ENCODE results near the gene HTD2.
A peak's percentile ranks its signal among the peaks of the same experiment; 100 is the strongest.
"Not testable (repeated sequence)": the region's sequence is repeated elsewhere in the genome, so short reads cannot be mapped to it uniquely, and the experiment has no call there.

Gene HTD2

DNA sequence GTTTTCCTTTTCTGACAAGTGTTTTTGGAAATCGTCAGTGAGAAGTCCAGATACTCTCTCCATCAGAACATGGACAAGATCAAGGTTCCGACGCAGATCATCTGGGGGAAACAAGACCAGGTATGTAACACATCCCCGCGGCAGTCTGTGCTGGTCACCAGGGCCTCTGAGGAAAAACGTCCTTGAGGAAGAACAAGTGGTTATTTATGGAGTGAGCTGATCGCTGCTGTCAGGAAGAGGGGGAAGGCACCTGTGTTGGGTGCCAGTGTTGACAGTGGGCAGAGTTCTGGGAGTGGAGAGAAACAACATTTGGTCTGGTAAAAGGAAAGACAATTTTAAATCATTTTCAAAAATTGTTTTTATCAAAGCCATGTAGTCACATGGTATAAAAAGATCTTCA lies 21.0 kb upstream of the HTD2 start:
- Mint-ChIP-seq H3K27ac (no peak overlapping the region), H3K4me1 (no peaks in the 10 kb centered on the region), H3K4me3 (no peak overlapping the region), H3K36me3 (ENCODE audit: low read depth) (peaks cover 9% of the 10 kb centered on the region), H3K27me3 (no peaks in the 10 kb centered on the region), H3K9me3 (no peaks in the 10 kb centered on the region)
- no peak for ATAC-seq
- no peak for DNase-seq

DNA sequence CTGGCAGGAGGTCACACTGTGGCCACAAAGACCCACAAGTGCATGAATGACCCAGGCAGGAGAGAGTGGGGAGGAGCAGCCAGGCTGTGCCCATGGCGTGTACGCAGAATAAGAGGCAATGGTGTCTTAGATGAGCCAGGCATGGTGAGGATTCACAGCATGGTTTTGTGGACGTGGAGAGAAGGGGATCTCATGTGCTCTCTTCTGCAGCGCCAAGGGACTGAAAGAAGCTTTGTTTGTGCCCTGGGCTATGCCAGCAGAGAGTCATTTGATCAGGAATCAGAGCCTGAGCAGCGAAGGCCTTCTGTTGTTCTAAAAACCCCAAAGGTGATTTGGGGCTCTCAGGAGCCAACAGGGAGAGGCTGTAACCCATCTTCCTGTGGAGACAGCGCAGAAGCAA lies 19.0 kb upstream of the HTD2 start:
- DNase-seq (no peak), ATAC-seq (no peak)
- H3K9me3 Mint-ChIP-seq = no peaks in the 10 kb centered on the region
- H3K27me3 Mint-ChIP-seq = no peaks in the 10 kb centered on the region
- H3K27ac Mint-ChIP-seq = no peak overlapping the region
- H3K36me3 Mint-ChIP-seq (ENCODE audit: low read depth) = peaks cover 11% of the 10 kb centered on the region
- no peaks in the 10 kb centered on the region for H3K4me1 Mint-ChIP-seq
- no peak overlapping the region for H3K4me3 Mint-ChIP-seq

DNA sequence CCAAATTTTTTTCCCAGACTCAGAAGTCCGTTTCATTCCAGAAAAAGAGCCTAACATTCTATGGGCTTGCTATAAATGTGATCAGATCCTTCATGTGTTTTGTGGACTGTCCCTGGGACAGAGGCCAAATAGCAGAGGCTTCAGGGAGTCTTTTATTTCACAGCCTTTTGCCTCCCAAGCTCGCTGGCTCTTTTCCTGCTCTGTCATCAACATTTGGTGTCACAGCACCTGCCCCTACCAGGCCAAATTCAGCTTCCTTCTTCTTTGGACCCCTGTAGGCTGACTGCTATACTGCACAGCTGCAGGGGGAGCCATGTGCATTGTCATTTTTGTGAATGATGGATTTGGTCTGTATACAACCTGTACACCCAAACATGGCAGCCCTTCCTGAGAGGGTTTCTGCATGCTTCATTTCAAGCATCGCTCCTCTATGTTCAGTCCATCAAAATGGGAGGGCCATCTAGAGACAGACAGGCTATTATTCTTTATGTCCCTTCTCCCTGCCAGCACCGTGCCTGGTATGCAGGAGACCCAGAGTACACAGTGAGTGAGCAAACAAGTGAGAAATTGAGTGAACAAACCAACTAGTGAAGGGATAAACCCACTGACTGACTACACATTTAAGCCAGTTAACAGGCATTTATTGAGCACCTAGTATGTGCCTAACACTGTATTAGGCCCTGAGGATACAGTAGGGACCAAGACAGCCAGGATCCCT lies 18.1 kb upstream of the HTD2 start:
- no peak overlapping the region for H3K4me3 Mint-ChIP-seq
- peaks cover 11% of the 10 kb centered on the region for H3K36me3 Mint-ChIP-seq (ENCODE audit: low read depth)
- no peaks in the 10 kb centered on the region for H3K9me3 Mint-ChIP-seq
- DNase-seq (no peak), ATAC-seq (no peak)
- no peak overlapping the region for H3K27ac Mint-ChIP-seq
- no peaks in the 10 kb centered on the region for H3K4me1 Mint-ChIP-seq
- H3K27me3 Mint-ChIP-seq = no peaks in the 10 kb centered on the region

DNA sequence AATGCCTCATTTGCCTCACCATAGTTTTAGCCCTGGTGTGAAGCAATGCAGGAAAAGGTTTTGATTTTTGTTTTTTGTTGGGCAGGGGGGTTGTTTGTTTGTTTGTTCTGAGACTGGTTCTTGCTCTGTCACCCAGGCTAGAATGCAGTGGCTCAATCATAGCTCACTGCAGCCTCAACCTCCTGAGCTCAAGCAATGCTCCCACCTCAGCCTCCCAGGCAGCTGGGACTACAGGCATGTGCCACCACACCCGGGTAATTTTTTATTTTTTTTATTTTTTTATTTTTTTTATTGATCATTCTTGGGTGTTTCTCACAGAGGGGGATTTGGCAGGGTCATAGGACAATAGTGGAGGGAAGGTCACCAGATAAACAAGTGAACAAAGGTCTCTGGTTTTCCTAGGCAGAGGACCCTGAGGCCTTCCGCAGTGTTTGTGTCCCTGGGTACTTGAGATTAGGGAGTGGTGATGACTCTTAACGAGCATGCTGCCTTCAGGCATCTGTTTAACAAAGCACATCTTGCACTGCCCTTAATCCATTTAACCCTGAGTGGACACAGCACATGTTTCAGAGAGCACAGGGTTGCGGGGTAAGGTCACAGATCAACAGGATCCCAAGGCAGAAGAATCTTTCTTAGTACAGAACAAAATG lies 17.2 kb upstream of the HTD2 start:
- H3K4me3 Mint-ChIP-seq, DNase-seq, H3K27ac Mint-ChIP-seq, ATAC-seq, H3K27me3 Mint-ChIP-seq, H3K9me3 Mint-ChIP-seq, H3K4me1 Mint-ChIP-seq: not testable (repeated sequence)
- peaks cover 12% of the 10 kb centered on the region for H3K36me3 Mint-ChIP-seq (ENCODE audit: low read depth)

DNA sequence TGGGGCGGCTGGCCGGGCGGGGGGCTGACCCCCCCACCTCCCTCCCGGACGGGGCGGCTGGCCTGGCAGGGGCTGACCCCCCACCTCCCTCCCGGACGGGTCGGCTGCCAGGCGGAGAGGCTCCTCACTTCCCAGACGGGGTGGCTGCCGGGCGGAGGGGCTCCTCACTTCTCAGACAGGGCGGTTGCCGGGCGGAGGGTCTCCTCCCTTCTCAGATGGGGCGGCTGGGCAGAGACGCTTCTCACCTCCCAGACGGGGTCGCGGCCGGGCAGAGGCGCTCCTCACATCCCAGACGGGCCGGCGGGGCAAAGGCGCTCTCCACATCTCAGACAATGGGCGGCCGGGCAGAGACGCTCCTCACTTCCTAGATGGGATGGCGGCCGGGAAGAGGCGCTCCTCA lies 15.9 kb upstream of the HTD2 start:
- ATAC-seq, H3K9me3 Mint-ChIP-seq, DNase-seq, H3K4me3 Mint-ChIP-seq, H3K27ac Mint-ChIP-seq, H3K27me3 Mint-ChIP-seq, H3K4me1 Mint-ChIP-seq: not testable (repeated sequence)
- H3K36me3 Mint-ChIP-seq (ENCODE audit: low read depth) = peaks cover 10% of the 10 kb centered on the region

DNA sequence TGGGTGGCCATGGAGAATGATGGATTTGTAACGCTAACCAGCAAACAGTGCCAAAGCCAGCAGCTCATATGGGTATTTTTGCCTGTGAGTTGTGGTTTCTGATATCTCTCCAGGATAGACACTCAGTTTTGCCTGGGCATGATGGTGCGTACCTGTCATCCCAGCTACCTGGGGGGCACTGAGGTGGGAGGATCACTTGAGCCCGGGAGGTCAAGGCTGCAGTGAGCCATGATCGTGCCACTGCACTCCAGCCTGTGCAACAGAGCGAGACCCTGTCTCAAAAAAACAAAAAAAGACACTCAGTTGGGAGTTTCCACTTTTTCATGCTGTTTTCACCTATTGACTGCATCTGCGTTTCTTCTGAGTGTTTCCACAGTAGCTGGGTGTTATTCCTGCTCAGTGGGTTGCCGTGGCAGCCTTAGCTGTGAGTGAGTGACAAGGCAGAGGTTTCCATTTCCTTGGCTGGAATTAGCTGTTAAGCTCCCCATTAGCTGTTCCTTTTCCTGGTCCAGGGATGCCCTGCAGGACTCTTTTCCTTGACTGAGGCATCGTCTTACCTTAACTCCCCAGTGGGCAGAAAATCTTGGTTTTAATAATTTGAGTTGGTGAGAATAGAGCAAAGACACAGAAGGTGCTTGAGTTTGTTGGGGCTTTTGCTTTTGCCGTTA lies 14.5 kb upstream of the HTD2 start:
- no peak overlapping the region for H3K4me3 Mint-ChIP-seq
- H3K27ac Mint-ChIP-seq = no peak overlapping the region
- H3K27me3 Mint-ChIP-seq = no peaks in the 10 kb centered on the region
- peaks cover 3% of the 10 kb centered on the region for H3K9me3 Mint-ChIP-seq
- peaks cover 5% of the 10 kb centered on the region for H3K36me3 Mint-ChIP-seq (ENCODE audit: low read depth)
- ATAC-seq = no peak
- no peaks in the 10 kb centered on the region for H3K4me1 Mint-ChIP-seq
- no peak for DNase-seq

DNA sequence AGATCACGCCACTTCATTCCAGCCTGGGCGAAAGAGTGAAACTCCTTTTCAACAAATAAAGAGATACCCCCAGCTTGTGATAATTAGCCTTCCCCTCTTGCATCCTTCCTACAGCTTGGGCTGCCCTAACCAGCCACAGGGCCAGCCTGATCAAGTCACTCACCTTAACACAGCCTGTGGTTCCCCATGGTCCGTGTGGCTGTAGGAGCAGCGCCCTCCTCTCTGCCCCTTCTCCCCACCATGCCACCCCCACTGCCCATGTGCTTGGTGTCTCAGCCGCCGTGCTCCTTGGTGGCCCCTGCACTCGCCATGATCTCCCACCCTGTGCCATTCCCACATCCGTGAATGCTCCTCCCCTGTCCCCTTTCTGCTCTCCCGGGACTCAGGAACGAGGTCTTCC lies 13.5 kb upstream of the HTD2 start:
- Mint-ChIP-seq H3K36me3 (ENCODE audit: low read depth) (peaks cover 5% of the 10 kb centered on the region), H3K27ac (no peak overlapping the region), H3K9me3 (peaks cover 3% of the 10 kb centered on the region), H3K4me3 (no peak overlapping the region), H3K4me1 (no peaks in the 10 kb centered on the region), H3K27me3 (no peaks in the 10 kb centered on the region)
- no peak for ATAC-seq
- DNase-seq = no peak

DNA sequence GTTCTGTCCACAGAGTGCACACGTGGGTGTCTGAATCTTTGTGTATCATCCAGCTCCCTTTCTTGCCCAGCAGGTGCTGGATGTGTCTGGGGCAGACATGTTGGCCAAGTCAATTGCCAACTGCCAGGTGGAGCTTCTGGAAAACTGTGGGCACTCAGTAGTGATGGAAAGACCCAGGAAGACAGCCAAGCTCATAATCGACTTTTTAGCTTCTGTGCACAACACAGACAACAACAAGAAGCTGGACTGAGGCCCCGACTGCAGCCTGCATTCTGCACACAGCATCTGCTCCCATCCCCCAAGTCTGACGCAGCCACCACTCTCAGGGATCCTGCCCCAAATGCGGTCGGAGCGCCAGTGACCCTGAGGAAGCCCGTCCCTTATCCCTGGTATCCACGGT lies 12.8 kb upstream of the HTD2 start:
- no peak overlapping the region for H3K27ac Mint-ChIP-seq
- H3K9me3 Mint-ChIP-seq = peaks cover 3% of the 10 kb centered on the region
- H3K27me3 Mint-ChIP-seq = peaks cover 2% of the 10 kb centered on the region
- H3K4me1 Mint-ChIP-seq = no peaks in the 10 kb centered on the region
- DNase-seq (no peak), ATAC-seq (no peak)
- no peak overlapping the region for H3K4me3 Mint-ChIP-seq
- H3K36me3 Mint-ChIP-seq (ENCODE audit: low read depth) = peaks cover 5% of the 10 kb centered on the region

DNA sequence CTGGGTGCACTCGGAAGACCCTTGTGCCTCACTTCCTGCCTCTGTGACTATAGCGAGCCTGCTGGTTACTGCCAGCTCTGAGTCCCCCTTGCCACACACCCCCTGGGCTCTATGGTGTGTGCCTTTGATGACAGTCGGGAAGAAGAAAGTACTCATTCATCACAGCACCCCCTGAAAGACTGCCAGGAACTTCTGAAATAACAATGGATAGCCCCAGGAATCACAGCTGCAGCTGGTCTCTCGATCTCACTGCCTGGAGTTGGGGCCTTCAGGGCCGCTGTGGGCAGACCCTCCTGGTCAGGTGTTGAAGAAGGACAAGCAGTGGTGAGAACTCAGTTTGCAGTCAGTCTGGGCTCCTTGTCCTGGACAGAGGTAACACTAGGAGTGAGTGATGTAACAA lies 10.1 kb upstream of the HTD2 start:
- H3K4me3 Mint-ChIP-seq = no peak overlapping the region
- no peak for ATAC-seq
- peaks cover 3% of the 10 kb centered on the region for H3K9me3 Mint-ChIP-seq
- H3K36me3 Mint-ChIP-seq (ENCODE audit: low read depth) = peaks cover 5% of the 10 kb centered on the region
- peaks cover 14% of the 10 kb centered on the region for H3K27me3 Mint-ChIP-seq
- H3K4me1 Mint-ChIP-seq = no peaks in the 10 kb centered on the region
- H3K27ac Mint-ChIP-seq = no peak overlapping the region
- DNase-seq = no peak

DNA sequence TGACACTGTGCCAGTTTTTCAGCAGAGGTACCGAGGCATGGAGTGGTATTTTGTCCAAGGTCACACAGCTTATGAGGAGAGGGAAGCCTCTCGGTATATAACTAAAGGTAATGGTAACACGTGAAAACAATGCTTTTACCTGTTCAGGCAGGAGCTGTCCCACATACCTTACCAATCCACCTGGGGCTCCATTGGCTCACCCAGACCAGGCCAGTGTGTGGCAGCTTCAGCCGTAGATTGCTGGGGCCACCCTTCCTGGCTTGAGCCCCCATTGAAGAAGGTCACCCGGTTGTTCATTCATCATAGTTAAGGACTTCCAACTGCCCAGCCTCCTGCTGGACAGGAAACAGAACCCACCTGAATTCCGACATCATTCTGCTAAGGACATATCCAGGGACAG lies 9.5 kb upstream of the HTD2 start:
- no peaks in the 10 kb centered on the region for H3K4me1 Mint-ChIP-seq
- no peak for ATAC-seq
- no peak overlapping the region for H3K27ac Mint-ChIP-seq
- peaks cover 18% of the 10 kb centered on the region for H3K27me3 Mint-ChIP-seq
- DNase-seq = no peak
- peaks cover 4% of the 10 kb centered on the region for H3K36me3 Mint-ChIP-seq (ENCODE audit: low read depth)
- H3K9me3 Mint-ChIP-seq = peaks cover 3% of the 10 kb centered on the region
- H3K4me3 Mint-ChIP-seq = no peak overlapping the region

DNA sequence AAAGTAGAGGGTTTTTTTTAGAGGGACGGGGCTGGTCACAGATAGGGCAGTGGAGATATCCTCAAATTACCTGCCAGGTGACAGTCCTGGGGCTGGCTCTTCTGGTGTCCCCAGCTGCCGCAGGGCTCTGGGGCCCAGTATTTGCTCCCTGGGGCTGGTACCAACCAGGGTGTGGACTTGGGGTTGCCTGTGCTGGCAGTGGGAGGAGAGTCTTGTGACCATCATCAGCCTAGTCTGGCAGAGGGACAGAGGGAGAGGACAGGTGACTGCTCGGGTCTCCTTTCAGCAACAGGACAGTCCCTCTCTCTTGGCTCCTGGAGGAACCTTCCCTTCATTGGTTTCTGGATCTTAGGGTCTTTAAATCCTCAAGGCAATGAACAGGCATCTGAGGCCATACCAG lies 8.1 kb upstream of the HTD2 start:
- H3K27me3 Mint-ChIP-seq = peaks cover 18% of the 10 kb centered on the region
- ATAC-seq = no peak

DNA sequence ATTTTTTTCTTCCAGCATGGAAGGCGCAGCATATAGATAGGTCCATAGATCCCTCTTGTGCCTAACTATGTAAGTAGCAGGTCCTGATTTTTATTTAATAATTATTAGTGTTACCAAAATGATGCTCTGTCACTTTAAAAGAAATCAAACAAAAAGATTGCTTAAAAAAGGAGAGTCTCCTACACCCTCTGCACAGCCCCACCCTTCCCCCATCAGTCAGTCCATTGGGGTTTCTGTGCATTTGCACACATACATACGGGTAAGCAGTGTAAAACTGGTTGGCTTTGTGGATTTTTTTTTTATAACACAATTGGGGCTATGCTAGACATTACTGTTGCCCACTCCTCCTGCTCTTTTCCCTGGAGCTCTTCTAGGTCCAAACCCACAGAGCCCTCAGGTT lies 7.2 kb upstream of the HTD2 start:
- Mint-ChIP-seq H3K36me3 (ENCODE audit: low read depth) (peaks cover 2% of the 10 kb centered on the region), H3K4me1 (no peaks in the 10 kb centered on the region), H3K27ac (no peak overlapping the region), H3K9me3 (peaks cover 3% of the 10 kb centered on the region), H3K27me3 (peaks cover 18% of the 10 kb centered on the region), H3K4me3 (no peak overlapping the region)
- ATAC-seq = no peak
- DNase-seq = no peak

More for the DNA sequence above, 8.1 kb upstream of the HTD2 start:
- H3K36me3 Mint-ChIP-seq (ENCODE audit: low read depth) = peaks cover 4% of the 10 kb centered on the region
- H3K4me3 Mint-ChIP-seq = no peak overlapping the region
- H3K27ac Mint-ChIP-seq = no peak overlapping the region
- no peak for DNase-seq
- no peaks in the 10 kb centered on the region for H3K4me1 Mint-ChIP-seq
- H3K9me3 Mint-ChIP-seq = peaks cover 3% of the 10 kb centered on the region

DNA sequence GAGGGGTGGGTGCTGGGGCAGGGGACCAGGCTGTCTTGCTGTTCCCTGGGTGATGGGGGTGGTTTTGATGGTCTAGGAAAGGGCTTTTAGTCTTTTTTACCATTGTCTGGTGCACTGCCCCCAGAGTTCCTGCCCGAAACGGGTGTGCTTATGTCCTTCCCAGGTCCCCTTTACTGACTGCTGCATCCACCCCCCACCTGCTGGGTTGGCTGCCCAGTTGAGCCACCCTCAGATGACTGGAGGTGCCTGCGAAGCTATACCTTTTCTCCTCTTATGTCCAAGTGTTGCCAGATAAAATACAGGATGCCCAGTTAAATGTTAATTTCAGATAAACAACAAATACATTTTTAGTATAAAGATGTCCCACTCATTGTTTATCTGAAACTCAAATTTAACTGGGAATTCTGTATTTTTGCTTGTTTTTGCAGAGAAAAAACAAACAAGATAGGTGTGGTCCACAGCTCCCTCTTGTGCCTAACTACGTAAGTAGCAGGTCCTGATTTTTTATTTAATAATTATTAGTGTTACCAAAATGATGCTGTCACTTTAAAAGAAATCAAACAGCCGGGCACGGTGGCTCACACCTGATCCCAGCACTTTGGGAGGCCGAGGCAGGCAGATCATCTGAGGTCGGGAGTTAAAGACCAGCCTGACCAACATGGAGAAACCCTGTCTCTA lies 6.3 kb upstream of the HTD2 start:
- Mint-ChIP-seq H3K27ac (no peak overlapping the region), H3K4me3 (no peak overlapping the region), H3K36me3 (ENCODE audit: low read depth) (peaks cover 2% of the 10 kb centered on the region), H3K9me3 (peaks cover 3% of the 10 kb centered on the region), H3K27me3 (peaks cover 18% of the 10 kb centered on the region), H3K4me1 (peaks cover under 1% of the 10 kb centered on the region)
- DNase-seq = no peak
- no peak for ATAC-seq

DNA sequence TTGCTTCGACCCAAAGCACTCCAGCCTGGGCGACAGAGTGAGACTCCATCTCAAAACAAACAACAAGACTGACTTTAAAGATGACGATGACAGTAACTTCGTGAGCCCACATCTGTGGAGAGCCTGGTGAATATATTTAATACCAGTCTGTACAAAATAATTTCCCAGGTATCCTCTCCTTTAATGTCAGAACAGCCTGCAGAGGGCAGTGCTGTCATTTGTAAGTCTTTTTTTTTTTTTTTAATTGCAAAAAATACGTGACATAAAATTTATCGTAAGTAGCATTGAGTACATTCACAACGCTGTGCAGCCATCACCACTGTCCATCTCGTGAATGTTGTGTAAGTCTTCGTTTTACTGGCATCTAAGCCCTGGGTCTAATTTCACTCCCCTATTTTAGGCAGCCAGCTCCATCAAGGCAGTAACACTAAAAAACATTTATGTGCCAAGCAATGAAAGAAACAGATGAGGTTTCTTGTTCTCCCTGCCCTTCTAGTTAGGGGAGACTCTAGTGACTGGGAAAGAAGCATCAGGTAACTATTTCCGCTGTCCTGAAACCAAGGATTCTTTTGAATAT lies 1.4 kb downstream of the HTD2 start:
- Mint-ChIP-seq H3K4me3 (peak overlapping the region; percentile 94), H3K4me1 (peaks cover 44% of the 10 kb centered on the region), H3K36me3 (ENCODE audit: low read depth) (peaks cover 43% of the 10 kb centered on the region), H3K27me3 (no peaks in the 10 kb centered on the region), H3K27ac (peak overlapping the region; percentile 94), H3K9me3 (no peaks in the 10 kb centered on the region)
- no peak for ATAC-seq
- peak; percentile 35 for DNase-seq

Measured in activated naive CD8-positive, alpha-beta T cell treated with anti-CD3 and anti-CD28 coated beads, Interleukin-2, amount 50 U/mL, for 24 hours (primary cell).